ENCODE data around the gene MYEF2. TPM values are rescaled to one million over a fixed set of nuclear protein-coding genes. Genes with fewer than 3 reads are reported as not detected.

Gene MYEF2
- total and polyA plus RNA-seq, 2 donors (not counting 3 experiments of a cell fraction or from before 2014, with no cell fraction given): 11.6 to 54.8 TPM

DNA sequence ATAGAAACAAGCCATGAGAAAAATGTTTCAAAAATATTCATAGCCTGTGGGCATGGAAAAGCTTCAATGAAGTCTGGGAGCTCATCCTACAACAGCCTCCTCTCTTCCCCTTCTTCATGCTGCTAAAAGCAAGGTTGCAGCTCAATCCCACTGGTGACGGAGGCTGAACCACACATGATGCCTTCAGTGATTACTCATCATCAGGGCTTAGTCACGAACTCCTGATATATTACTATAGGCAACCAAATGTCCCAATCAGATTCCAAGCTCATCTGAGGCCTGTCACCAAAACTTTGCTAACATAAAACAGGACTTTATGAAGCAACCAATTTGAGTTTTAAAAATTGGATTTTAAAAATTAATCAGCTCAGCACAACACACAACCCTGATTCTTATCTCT is 81.3 kb downstream of the MYEF2 start:
- no peaks in the 10 kb centered on the region for H4K20me1 ChIP-seq (replicated peaks; ENCODE audit: control insufficient read depth, extremely low read depth, insufficient read depth, low read length)
- FAIRE-seq: no peak
- H2AFZ ChIP-seq (ENCODE audit: low read depth, low read length): no peak overlapping the region
- no peak overlapping the region for H3K4me2 ChIP-seq (ENCODE audit: insufficient read depth, low read length)
- intact Hi-C loops (cut with micrococcal nuclease): no loop called here
- H3K9ac ChIP-seq (replicated peaks; ENCODE audit: extremely low read depth, insufficient read depth, low read length): no peak overlapping the region
- no peak overlapping the region for H3K27ac ChIP-seq (ENCODE audit: insufficient read depth, low read depth, low read length)
- H3K27me3 ChIP-seq (ENCODE audit: control insufficient read depth in 2 of 2, insufficient read depth in 2 of 2, low read length in 2 of 2): peaks cover 3 to 7% of the 10 kb centered on the region in 2 experiments
- no peak overlapping the region for H3K4me3 ChIP-seq (replicated peaks in 1 of 3; ENCODE audit: insufficient read depth in 1 of 3, low read depth in 1 of 3, low read length in 3 of 3)
- CTCF ChIA-PET: interaction anchor here (0.8 kb wide), 1 partner anchor 11 kb away, joined by 4 read pairs; no protein-coding TSS in a partner anchor
- H3K4me1 ChIP-seq (ENCODE audit: control insufficient read depth, extremely low read depth, insufficient read depth, low read length): no peaks in the 10 kb centered on the region
- dilution Hi-C loops (cut with MboI; ENCODE audit: extremely low pct_ligation_motif_present, low sequenced_read_pairs): no loop called here
- POLR2A ChIA-PET: no interaction called here
- H3K9me3 ChIP-seq (replicated peaks; ENCODE audit: control insufficient read depth, insufficient read depth, low read length): no peaks in the 10 kb centered on the region
- H3K79me2 ChIP-seq (ENCODE audit: control insufficient read depth, insufficient read depth, low read length): no peaks in the 10 kb centered on the region
- no TSS peak for BruUV-seq (replicated peaks)
- no peaks in the 10 kb centered on the region for H3K36me3 ChIP-seq (ENCODE audit: control insufficient read depth in 2 of 2, extremely low read depth in 1 of 2, insufficient read depth in 2 of 2, low read length in 2 of 2)
- TF ChIP-seq, protein P1, sequence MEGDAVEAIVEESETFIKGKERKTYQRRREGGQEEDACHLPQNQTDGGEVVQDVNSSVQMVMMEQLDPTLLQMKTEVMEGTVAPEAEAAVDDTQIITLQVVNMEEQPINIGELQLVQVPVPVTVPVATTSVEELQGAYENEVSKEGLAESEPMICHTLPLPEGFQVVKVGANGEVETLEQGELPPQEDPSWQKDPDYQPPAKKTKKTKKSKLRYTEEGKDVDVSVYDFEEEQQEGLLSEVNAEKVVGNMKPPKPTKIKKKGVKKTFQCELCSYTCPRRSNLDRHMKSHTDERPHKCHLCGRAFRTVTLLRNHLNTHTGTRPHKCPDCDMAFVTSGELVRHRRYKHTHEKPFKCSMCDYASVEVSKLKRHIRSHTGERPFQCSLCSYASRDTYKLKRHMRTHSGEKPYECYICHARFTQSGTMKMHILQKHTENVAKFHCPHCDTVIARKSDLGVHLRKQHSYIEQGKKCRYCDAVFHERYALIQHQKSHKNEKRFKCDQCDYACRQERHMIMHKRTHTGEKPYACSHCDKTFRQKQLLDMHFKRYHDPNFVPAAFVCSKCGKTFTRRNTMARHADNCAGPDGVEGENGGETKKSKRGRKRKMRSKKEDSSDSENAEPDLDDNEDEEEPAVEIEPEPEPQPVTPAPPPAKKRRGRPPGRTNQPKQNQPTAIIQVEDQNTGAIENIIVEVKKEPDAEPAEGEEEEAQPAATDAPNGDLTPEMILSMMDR (IDR thresholded peaks at IDR 0.05; ENCODE audit: extremely low read depth in 1 of 2, insufficient read depth in 1 of 2, low read depth in 1 of 2, low read length in 2 of 2): no peak
- TF ChIP-seq JUN (IDR thresholded peaks at IDR 0.05; ENCODE audit: borderline replicate concordance, insufficient read depth, insufficient read length, low read depth) (no peak), MYC (IDR thresholded peaks at IDR 0.05; ENCODE audit: low read depth, low read length) (no peak), GATA2 (IDR thresholded peaks at IDR 0.05; ENCODE audit: insufficient read depth, insufficient read length, low read depth, low read length) (no peak), POLR2AphosphoS5 (IDR thresholded peaks at IDR 0.05; ENCODE audit: insufficient read depth, low read depth, low read length) (no peak), FOS (IDR thresholded peaks at IDR 0.05; ENCODE audit: borderline replicate concordance, insufficient read depth, low read length) (no peak)
- TF ChIP-seq, protein P2, sequence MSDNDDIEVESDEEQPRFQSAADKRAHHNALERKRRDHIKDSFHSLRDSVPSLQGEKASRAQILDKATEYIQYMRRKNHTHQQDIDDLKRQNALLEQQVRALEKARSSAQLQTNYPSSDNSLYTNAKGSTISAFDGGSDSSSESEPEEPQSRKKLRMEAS (IDR thresholded peaks at IDR 0.05; ENCODE audit: insufficient read depth, insufficient read length): no peak
- no peak for DNase-seq (ENCODE audit: low read depth, low spot score)
- H3K9me1 ChIP-seq (replicated peaks; ENCODE audit: control insufficient read depth, extremely low read depth, insufficient read depth, low read length): no peaks in the 10 kb centered on the region
